ENCODE measurements around the gene HAPLN3.

The HAPLN3 gene

GRCh38 chr15:88891540-88892254 lies 3.6 kb downstream of the HAPLN3 start:
- no peak for DNase-seq

DNA sequence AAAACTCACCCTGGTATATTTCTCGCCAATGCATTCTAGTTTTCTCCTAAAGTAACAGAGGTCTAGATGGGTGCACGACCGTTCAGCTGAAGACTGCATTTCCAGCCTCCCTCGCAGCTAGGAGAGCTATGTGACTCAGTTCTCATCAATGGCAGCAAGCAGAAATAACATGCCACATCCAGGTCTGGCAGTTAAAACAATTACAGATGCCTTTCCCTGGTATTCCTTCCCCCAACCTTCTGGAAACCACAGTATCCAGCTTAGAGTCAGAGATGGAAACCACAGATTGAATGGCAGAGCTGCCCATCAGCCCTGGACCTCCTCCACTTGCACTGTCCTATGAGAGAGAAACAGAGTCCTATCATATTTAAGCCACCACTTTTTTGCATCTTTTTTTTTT lies 4.8 kb downstream of the HAPLN3 start:
- no peak for DNase-seq

GRCh38 chr15:88888719-88889118 lies 6.6 kb downstream of the HAPLN3 start:
- no peak for DNase-seq

DNA sequence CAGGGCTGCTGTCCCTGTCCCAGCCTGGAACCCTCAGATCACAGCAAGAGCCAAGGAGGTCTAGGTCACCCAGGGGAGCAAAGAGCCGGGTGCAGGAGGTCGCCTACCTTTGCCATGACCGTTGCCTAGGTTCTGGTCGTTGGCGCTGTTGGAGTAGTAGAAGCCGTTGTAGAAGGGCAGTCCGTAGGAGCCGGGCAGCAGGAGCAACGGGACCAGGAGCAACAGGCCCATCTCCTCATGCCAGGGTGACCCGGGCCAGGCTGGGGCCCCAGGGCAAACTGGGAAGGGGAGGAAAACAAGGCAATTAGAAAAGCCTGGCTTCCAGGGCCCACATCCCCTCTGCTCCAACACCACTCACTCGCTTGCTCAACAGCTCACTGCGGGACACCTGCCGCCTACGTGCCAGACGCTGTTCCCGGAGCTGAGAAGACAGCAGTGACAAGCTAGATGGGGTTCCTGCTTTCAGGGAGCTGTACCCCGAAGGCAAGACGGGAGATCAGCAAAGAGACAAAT lies 8.2 kb downstream of the HAPLN3 start:
- no peak for DNase-seq

- DNase-seq: no peak
Observed at GRCh38 chr15:88882785-88883184, 12.6 kb downstream of the HAPLN3 start.

- DNase-seq: no peak
Observed at GRCh38 chr15:88881775-88882174, 13.6 kb downstream of the HAPLN3 start.

- DNase-seq: no peak
Observed at GRCh38 chr15:88880944-88881740, 14.2 kb downstream of the HAPLN3 start.

- no peak for DNase-seq
Observed at GRCh38 chr15:88878720-88879184, 16.6 kb downstream of the HAPLN3 start.

- DNase-seq: no peak
Observed at GRCh38 chr15:88877906-88878305, 17.4 kb downstream of the HAPLN3 start.

DNA sequence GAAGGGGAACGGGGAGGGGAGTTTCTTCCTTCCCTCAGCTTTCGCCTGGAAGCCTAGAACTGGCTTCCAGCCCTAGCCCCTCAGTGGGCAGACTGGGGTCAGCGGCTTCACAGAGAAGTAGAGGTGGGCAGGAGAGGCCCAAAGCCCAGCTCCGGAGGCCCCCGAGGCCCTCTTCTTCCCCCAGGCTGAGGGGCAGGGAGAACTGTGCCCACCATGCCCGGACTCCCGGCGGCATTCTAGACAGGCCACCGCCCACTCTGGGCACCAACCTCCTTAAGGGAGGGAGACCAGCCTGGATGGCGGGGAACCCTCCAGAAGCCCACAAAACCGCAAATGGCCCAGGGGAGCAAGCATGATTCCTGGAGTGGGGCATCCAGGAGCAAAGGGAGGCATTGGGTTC lies 17.9 kb downstream of the HAPLN3 start:
- no peak for DNase-seq

GRCh38 chr15:88876573-88876972 lies 18.8 kb downstream of the HAPLN3 start:
- no peak for DNase-seq

DNA sequence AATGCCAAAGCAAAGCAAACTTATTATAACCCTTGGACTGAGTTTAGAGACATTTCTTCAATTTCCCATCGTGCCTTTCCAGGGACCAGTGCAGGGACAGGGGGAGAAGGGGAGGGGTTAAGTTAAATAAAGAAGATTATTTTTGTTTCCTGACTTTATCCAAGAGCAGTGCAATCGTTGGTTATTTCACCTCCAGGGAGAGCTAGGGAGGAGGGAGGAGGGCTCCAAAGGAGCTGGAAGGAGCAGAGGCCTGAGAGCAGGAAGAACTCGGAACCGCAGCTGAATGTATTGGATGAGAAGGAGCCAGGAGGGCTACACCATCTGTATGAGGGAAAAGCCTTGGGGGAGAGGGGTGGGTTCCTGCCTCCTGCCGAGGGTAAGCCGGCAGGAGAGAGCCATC lies 20.7 kb downstream of the HAPLN3 start:
- DNase-seq: no peak

- no peak for DNase-seq
Observed at GRCh38 chr15:88874275-88874674, 21.1 kb downstream of the HAPLN3 start.

GRCh38 chr15:88873786-88874185 lies 21.6 kb downstream of the HAPLN3 start:
- no peak for DNase-seq

DNA sequence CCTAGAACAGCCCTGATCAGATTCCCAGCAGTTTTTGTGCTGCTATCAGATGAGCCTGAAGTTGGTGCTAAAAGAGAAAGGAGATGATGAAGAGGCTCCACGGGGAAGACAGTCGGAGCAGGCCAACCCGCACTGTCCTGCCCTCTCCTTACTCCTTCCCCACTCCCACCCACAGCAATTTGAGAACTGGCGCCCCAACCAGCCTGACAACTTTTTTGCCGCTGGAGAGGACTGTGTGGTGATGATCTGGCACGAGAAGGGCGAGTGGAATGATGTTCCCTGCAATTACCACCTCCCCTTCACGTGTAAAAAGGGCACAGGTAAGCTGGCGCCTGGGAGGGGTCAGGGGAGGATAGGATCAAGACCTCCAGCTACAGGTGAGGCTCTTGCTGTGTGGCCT lies 22.6 kb downstream of the HAPLN3 start:
- no peak for DNase-seq

GRCh38 chr15:88872106-88872505 lies 23.2 kb downstream of the HAPLN3 start:
- DNase-seq: no peak

- no peak for DNase-seq
Observed at GRCh38 chr15:88871313-88871712, 24.0 kb downstream of the HAPLN3 start.

DNA sequence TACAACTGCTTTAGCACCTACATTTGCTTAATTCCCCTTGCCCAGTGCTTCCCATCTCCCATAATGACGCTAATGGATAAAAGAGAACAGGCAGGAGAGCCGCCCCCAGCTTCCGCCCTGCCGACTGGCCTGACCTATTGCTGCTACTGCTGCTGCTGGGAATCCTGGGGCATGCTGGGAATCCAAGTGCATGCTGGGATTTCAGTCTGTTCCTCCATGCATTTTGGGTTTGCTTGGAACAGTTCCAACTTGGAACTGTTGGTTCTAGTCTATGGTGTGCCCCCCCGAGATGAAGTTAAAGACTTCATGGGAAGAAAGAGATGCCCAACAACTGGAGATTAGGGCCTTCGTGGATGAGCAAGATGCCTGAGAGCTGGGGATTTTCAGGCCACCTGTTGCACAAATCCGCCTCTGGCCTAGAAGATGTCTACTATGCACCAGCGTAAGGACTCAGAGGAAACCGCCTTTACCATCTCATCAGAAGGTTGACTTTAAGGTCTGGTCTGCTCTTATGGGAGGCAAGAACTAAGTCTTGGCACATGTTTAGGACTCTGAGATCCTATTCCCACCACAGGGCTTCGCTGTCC lies 29.0 kb downstream of the HAPLN3 start:
- DNase-seq: no peak

- no peak for DNase-seq
Observed at GRCh38 chr15:88865498-88866099, 29.7 kb downstream of the HAPLN3 start.

DNA sequence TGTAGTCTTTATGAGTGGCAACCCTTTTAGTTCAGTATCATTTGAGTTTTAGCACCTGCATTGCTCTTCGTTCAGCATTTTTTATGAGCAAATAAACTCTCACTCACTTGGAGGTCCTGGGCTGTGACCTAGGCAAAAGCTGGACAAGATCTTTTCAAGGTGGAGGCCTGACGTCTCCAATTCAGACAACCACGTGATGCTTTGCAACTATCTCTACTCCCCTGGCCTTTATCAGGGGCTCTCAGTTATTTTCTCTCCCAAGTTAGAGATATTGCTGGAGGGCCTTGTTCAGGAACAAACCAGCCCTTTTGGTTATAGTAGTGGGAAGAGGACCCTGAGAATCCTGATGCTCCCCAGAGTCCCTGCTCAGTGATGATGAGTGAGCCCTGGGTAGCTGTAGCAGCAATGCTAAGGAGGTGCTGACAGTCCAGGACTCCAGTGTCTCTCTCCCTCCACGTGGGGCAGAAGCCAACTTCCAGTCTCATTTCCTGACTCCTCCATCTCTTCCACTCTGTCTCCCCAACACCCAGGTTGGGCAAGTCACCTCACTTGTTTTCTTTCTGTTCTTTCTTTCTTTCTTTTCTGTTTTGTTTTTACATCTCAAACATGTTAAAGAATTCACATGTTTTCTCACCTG lies 30.4 kb downstream of the HAPLN3 start:
- no peak for DNase-seq

GRCh38 chr15:88863412-88863811 lies 31.9 kb downstream of the HAPLN3 start:
- no peak for DNase-seq

GRCh38 chr15:88860212-88860611 lies 35.1 kb downstream of the HAPLN3 start:
- no peak for DNase-seq

- no peak for DNase-seq
Observed at GRCh38 chr15:88859550-88859949, 35.8 kb downstream of the HAPLN3 start.

All from NCI-H2081 treated with DMSO at 0.1 percent for 48 hours (cell line).